Stimulated activated naive CD4-positive, alpha-beta T cell treated with Interleukin-2 at 50 U/mL for 16 hours (primary cell): ENCODE data around the gene SBF1.
"Not testable (repeated sequence)": the region's sequence is repeated elsewhere in the genome, so short reads cannot be mapped to it uniquely, and the experiment has no call there.

ENCODE experiments used
- DNase-seq: peaks from one replicate; lab custom pipeline; 2025; lab: John Stamatoyannopoulos, UW

The SBF1 gene

GRCh38 chr22:50445071-50445879 lies 29.6 kb downstream of the SBF1 start:
- no peak for DNase-seq

- DNase-seq = no peak
Observed at GRCh38 chr22:50444663-50445062, 30.2 kb downstream of the SBF1 start.

GRCh38 chr22:50443801-50444625 lies 30.8 kb downstream of the SBF1 start:
- DNase-seq = no peak

- DNase-seq = no peak
Observed at GRCh38 chr22:50443197-50443596, 31.6 kb downstream of the SBF1 start.

GRCh38 chr22:50441428-50441993 lies 33.3 kb downstream of the SBF1 start:
- no peak for DNase-seq

GRCh38 chr22:50440544-50441249 lies 34.1 kb downstream of the SBF1 start:
- DNase-seq = no peak

- no peak for DNase-seq
Observed at GRCh38 chr22:50439871-50440331, 34.9 kb downstream of the SBF1 start.

- DNase-seq = no peak
Observed at GRCh38 chr22:50439314-50439870, 35.4 kb downstream of the SBF1 start.

- DNase-seq = no peak
Observed at GRCh38 chr22:50438305-50439275, 36.2 kb downstream of the SBF1 start.

GRCh38 chr22:50437511-50438304 lies 37.1 kb downstream of the SBF1 start:
- no peak for DNase-seq

- no peak for DNase-seq
Observed at GRCh38 chr22:50436841-50437341, 37.9 kb downstream of the SBF1 start.

GRCh38 chr22:50436015-50436830 lies 38.6 kb downstream of the SBF1 start:
- no peak for DNase-seq

GRCh38 chr22:50435291-50436014 lies 39.4 kb downstream of the SBF1 start:
- no peak for DNase-seq

GRCh38 chr22:50434849-50435248 lies 40.0 kb downstream of the SBF1 start:
- DNase-seq = no peak

- not testable (repeated sequence) for DNase-seq
Observed at GRCh38 chr22:50432877-50433510, 41.8 kb downstream of the SBF1 start.

- no peak for DNase-seq
Observed at GRCh38 chr22:50432131-50432876, 42.5 kb downstream of the SBF1 start.
